OCI-LY3 (cell line): ENCODE data around the gene FSTL4.

Experiments used
- CTCF ChIP-seq: fragments of 200-600, 300-600 bp; sonication (generic); IDR thresholded peaks from 2 replicates; pipeline ENCODE4 v1.5.1; 2014; ENCODE audit warnings: antibody characterized with exemption, low read length, low read depth
- EZH2phosphoT487 ChIP-seq: fragments of 200-600 bp; shearing (Covaris generic); IDR thresholded peaks from 2 replicates; pipeline ENCODE4 v1.6.1; 2018; ENCODE audit warnings: antibody characterized with exemption, mixed run types, low read depth

- TF ChIP-seq CTCF (no peak), EZH2phosphoT487 (no peak)
Observed at GRCh38 chr5:133457439-133458355, 154.6 kb downstream of the FSTL4 start.
